CD4-positive, alpha-beta T cell treated with Interleukin-2 at 100 ng/mL for 4 hours (primary cell): ENCODE measurements around the gene SAMD4A.

ENCODE experiments used
- DNase-seq: peaks from one replicate; pipeline ENCODE4 v3.0.0-alpha.2; 2020; ENCODE audit warnings: low spot score

Gene SAMD4A

DNA sequence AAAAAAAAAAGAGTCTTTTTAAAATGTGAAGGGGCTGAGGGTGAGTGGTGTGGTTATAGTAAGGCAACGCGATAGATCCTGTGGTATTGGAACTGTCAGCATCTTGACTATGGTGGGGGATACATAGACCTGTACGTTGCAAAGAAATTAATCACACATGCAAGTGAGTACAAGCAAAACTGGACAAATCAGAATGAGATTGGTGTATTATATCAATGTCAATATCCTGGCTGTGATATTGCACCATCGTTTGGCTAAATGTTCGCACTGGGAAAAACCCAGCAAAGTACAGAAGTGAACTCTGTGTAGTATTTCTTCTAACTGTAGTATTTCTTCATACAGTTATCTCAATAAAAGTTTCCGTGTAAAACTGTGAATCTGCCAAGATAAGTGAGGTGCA lies 267.8 kb downstream of the SAMD4A start:
- DNase-seq, result no peak

DNA sequence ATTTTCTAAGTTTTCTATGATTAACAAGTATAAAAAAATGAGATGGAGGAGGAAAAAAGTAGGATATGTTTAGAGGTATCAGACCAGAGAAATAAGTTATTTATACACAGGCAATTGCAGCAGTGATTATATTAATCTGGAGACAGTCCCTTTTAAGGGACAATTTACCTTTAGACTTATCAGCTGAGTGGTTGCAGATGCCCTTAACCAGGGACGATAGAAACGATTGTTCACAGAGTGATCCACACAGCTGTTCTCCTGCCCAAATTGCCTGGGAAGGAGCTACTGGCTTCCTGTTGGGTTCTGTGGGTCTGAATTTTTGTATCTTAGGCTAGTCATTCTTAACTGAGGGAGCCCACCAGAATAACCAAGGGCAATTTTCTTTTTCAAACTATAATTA lies 269.3 kb downstream of the SAMD4A start:
- no peak for DNase-seq

DNA sequence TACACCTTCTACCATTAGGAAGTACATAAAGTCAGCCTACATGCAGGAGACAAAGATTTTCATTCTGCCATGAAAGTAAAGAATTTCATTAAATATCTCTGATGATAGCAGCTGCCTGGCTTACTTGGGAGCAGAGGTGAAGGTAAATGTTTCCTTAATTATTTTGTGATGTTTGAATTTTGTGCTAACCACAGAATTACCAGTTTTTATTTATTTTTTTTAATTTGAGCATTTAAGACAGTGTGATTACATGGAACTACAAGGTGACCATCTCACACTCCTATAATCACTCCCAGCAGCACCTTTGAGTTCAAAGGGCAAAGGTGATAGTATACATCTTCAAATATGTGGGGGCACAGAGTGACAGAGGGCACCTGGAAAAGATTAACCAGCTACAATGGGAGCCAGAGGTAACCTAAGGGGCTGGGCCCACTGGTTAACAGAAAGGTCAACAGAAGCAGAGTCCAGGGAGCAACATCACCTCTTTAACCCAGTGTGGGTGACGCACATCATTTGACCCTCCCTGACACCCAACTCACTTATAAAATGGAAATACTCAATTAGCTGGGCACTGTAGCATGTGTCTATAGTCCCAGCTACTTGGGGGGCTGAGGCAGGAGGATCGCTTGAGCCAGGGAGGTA lies 270.7 kb downstream of the SAMD4A start:
- DNase-seq, result no peak

DNA sequence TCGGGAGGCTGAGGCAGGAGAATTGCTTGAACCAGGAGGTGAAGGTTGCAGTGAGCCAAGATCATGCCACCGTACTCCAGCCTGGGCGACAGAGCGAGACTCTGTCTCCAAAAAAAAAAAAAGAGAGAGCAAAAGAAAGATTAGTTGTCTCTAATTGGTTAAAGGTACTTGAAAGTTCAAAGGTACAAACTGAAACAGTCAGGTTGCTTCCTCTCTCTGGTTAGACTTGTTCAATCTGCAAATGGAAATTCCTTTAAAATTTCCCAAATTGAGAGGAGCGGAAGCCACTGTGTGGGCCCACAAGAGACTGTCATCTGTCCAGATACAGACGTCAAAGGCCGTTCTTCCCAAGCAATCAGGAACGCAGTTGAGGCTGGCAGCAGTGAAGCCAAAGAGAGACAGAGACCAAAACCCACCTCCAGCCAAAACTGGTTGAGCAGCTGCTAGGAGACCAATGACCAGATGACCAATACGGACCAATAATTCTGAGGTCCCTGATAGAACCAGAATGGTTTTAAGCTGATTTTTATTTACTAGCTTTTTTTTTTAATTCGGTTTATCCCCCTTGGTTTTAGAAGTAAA lies 272.1 kb downstream of the SAMD4A start:
- no peak for DNase-seq

DNA sequence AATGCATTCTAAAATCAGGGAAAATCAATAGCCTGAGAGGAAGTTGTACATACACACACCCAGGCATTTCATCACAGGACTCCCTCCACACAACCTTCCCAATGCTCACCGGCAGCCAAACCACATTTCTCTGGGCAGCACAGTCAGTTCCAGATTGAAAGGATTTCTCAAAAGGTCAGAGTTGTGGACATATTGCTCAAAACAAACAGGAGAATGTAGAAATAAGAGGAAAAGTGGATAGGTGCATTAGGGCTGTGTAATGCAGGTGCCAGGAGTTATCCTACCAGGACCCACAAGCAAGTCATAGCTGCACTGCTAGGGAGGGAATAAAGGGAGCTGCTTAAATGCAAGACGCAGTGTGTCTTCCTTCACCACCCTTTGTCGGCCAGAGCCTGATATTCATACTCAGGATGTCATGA lies 272.8 kb downstream of the SAMD4A start:
- DNase-seq, result no peak

DNA sequence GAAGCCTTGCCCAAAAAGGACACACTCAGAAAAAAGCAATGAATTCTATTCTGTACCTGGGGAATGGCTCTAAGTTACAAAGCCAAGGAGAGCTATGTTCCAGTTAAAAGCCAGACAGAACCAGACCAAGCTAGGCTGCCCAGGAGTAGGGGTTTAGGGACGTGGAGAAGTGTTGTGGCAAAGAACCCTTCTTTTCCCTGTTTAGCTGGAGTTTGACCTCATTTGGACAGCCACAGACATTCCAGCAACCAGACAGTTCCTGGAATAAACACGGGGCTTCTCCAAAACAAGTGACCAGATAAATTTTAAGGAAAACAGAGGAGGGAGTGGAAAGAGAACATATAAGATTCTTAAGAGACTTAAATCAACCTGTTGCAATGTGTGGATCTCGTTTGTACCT lies 273.4 kb downstream of the SAMD4A start:
- DNase-seq, result no peak

DNA sequence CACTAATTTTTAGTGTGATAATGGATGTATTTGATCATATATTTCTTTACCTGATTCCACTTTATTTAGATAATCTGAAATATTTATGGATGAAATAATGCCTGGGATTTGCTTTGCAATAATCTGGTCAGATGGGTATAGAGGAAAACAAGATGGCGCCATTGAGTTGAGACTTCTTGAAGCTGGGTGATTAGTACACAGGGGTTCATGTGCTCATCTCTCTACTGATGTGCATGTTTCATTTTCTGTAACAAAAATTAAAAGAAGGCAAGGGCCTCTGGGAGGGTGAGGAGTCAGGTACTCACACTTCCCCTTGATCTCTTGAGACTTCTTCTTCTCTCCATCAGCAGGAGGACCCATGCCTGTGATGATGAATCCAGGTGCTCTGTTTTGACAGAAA lies 273.9 kb downstream of the SAMD4A start:
- DNase-seq, result no peak
